Stimulated activated CD8-positive, alpha-beta memory T cell treated with anti-CD3 and anti-CD28 coated beads, Interleukin-15, amount 100 ng/mL, for 24 hours (primary cell): Measurements from ENCODE around the gene RPTOR.
"Not testable (repeated sequence)": the region's sequence is repeated elsewhere in the genome, so short reads cannot be mapped to it uniquely, and the experiment has no call there.

Source experiments
- DNase-seq: peaks from one replicate; pipeline ENCODE4 v3.0.0-alpha.2; 2020; ENCODE audit warnings: low read depth

RPTOR gene

GRCh38 chr17:80516171-80516932, 28.3 kb upstream of the RPTOR start:
- no peak for DNase-seq

GRCh38 chr17:80517641-80518040, 27.0 kb upstream of the RPTOR start:
- DNase-seq: no peak

- DNase-seq: no peak
Observed at GRCh38 chr17:80518392-80518791, 26.2 kb upstream of the RPTOR start.

GRCh38 chr17:80519091-80519781, 25.4 kb upstream of the RPTOR start:
- no peak for DNase-seq

GRCh38 chr17:80520810-80521455, 23.7 kb upstream of the RPTOR start:
- DNase-seq: no peak

- no peak for DNase-seq
Observed at GRCh38 chr17:80523054-80523744, 21.4 kb upstream of the RPTOR start.

- no peak for DNase-seq
Observed at GRCh38 chr17:80523956-80524712, 20.5 kb upstream of the RPTOR start.

GRCh38 chr17:80526116-80526910, 18.3 kb upstream of the RPTOR start:
- no peak for DNase-seq

- DNase-seq: no peak
Observed at GRCh38 chr17:80527016-80527645, 17.5 kb upstream of the RPTOR start.

- DNase-seq: no peak
Observed at GRCh38 chr17:80528536-80528935, 16.1 kb upstream of the RPTOR start.

- no peak for DNase-seq
Observed at GRCh38 chr17:80529104-80529903, 15.3 kb upstream of the RPTOR start.

- no peak for DNase-seq
Observed at GRCh38 chr17:80529904-80530292, 14.7 kb upstream of the RPTOR start.

- no peak for DNase-seq
Observed at GRCh38 chr17:80531400-80531799, 13.2 kb upstream of the RPTOR start.

GRCh38 chr17:80537386-80537785, 7.3 kb upstream of the RPTOR start:
- DNase-seq: not testable (repeated sequence)

GRCh38 chr17:80538484-80538883, 6.2 kb upstream of the RPTOR start:
- DNase-seq: no peak

- no peak for DNase-seq
Observed at GRCh38 chr17:80539022-80539641, 5.5 kb upstream of the RPTOR start.

GRCh38 chr17:80545499-80545826, 825 bp downstream of the RPTOR start:
- no peak for DNase-seq

GRCh38 chr17:80546267-80546666, 1.6 kb downstream of the RPTOR start:
- no peak for DNase-seq

GRCh38 chr17:80552523-80552922, 7.9 kb downstream of the RPTOR start:
- no peak for DNase-seq
